Fibroblast of pulmonary artery (primary cell): ENCODE results near the gene STXBP5.
"Not testable (repeated sequence)": the region's sequence is repeated elsewhere in the genome, so short reads cannot be mapped to it uniquely, and the experiment has no call there.

Source experiments
- DNase-seq: peaks from one replicate; pipeline ENCODE4 v3.0.0-alpha.2; 2010; ENCODE audit warnings: low read depth
- H3K4me3 ChIP-seq: replicated peaks from 2 replicates; pipeline ENCODE4 v1.5.1; 2011; ENCODE audit warnings: low read depth, mild to moderate bottlenecking, control low read depth, low read length, moderate library complexity
- TF ChIP-seq, protein P1 (sequence below): IDR thresholded peaks from 2 replicates; pipeline ENCODE4 v1.5.1; 2011; ENCODE audit warnings: mild to moderate bottlenecking, control low read depth, low read length, inconsistent platforms; ENCODE audit errors: missing control alignments

The STXBP5 gene

DNA sequence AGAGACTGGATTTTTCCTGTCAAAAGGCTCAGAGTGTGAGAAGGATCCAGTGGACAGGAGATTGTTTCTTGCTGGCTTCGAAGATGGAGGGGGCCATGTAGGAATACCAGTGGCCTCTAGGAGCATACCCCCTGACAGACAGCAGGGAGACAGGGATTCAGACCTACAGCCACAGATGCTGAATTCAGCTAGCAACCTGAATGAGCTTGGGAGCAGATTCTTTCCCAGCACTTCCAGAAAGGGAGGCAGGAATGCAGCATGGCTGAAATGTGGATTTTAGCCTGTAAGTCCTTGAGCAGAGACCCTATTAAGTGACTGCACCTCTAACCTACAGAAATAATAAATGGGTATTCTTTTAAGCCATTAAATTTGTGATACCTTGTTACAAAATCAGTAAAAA, 44.6 kb downstream of the STXBP5 start:
- DNase-seq, result no peak
- TF ChIP-seq, protein P1, sequence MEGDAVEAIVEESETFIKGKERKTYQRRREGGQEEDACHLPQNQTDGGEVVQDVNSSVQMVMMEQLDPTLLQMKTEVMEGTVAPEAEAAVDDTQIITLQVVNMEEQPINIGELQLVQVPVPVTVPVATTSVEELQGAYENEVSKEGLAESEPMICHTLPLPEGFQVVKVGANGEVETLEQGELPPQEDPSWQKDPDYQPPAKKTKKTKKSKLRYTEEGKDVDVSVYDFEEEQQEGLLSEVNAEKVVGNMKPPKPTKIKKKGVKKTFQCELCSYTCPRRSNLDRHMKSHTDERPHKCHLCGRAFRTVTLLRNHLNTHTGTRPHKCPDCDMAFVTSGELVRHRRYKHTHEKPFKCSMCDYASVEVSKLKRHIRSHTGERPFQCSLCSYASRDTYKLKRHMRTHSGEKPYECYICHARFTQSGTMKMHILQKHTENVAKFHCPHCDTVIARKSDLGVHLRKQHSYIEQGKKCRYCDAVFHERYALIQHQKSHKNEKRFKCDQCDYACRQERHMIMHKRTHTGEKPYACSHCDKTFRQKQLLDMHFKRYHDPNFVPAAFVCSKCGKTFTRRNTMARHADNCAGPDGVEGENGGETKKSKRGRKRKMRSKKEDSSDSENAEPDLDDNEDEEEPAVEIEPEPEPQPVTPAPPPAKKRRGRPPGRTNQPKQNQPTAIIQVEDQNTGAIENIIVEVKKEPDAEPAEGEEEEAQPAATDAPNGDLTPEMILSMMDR, result no peak
- H3K4me3 ChIP-seq, result no peak overlapping the region

DNA sequence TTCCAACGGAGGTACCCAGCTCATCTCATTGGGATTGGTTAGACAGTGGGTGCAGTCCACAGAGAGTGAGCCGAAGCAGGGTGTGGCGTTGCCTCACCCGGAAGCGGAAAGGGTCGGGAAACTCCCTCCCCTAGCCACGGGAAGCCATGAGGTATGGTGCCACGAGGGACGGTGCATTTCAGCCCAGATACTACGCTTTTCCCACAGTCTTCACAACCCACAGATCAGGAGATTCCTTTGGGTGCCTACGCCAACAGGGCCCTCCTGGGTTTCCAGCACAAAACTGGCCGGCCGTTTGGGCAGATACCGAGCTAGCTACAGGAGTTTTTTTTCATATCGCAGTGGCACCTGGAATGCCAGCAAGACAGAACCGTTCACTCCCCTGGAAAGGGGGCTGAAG, 46.9 kb downstream of the STXBP5 start:
- no peak for DNase-seq
- H3K4me3 ChIP-seq, result no peak overlapping the region
- TF ChIP-seq, protein P1, result no peak

DNA sequence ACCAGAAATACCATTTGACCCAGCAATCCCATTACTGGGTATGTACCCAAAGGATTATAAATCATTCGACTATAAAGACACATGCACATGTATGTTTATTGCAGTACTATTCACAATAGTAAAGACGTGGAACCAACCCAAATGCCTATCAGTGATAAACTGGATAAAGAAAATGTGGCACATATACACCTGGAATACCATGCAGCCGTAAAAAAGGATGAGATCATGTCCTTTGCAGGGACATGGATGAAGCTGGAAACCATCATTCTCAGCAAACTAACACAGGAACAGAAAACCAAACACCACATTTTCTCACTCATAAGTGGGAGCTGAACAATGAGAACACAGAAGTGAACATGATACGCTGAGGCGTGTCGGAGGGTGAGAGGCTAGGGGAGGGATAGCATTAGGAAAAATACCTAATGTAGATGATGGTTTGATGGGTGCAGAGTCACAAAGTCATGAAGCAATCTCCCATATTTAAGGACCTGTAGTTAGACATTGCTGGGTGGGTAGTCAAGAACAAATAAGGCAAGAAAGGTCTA, 50.8 kb downstream of the STXBP5 start:
- not testable (repeated sequence) for DNase-seq, H3K4me3 ChIP-seq

DNA sequence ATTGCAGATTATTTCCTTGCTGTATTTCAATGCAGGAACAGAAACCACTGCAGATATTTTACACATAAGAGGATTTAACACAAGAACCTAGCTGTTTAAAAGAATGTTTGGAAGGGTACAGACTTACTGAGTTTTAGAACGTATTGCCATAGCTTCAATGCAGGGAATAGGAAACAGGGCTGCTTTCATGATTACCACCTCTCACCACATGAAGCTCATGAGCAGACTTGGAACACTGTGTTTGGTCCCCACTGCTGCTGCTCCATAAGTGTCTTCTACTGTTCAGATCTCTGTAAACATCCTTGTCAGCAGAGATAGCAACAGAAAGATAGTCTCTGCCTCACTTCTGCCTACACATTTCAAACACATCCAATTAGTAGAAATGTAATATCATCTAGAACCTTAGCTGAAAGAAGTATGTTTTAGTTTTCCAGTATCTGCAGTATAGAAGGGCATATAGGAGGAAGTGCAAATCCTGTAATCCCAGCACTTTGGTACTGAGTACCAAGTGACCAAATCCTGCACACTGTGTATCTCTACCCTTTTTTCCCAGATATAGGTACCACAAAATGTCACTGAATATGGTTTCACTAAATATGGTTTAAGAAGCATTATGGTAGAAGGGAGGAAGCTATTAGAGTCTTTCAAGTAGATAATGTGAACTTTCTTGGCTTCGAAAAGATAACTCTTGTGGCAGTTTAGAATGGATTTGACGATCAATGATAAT, 51.9 kb downstream of the STXBP5 start:
- no peak for DNase-seq
- H3K4me3 ChIP-seq, result no peak overlapping the region
- TF ChIP-seq, protein P1, result no peak

DNA sequence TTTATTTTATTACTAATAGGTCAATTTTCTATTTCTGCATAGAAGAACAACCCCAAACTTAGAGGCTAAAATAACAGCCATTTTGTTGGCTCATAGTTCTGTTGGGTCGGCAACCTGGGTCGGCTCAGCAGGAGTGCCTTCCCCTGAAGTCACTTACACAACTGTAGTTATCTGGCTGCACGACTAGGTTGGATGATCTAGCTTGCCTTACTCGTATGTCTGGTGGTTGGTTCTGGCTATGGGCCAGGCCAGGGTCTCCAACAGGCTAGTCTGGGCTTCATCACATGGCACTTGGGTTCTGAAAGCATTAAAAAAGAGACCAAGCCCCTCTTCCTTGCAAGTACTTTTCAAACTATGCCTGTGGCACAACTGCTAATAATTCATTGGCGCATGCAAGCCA, 53.5 kb downstream of the STXBP5 start:
- no peak overlapping the region for H3K4me3 ChIP-seq
- TF ChIP-seq, protein P1, result no peak
- no peak for DNase-seq

DNA sequence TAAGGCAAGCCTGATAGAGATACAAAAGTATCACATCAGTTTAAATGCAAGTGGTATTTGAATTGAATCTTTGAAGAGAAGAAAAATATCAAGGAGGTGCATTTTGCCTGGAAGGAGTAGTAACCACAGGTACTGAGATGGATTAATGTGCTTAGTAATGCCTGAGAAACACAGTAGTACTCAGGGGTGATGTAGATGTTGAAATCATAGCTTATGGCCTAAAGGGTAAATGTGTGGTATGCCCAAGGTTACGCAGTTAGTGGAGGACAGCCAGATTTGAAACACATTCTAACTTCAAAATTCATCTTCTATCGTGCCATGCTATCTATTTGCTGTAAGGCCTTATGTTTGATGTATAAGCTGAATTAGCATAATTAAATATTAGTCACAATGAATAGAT, 55.9 kb downstream of the STXBP5 start:
- TF ChIP-seq, protein P1, result no peak
- no peak for DNase-seq
- H3K4me3 ChIP-seq, result no peak overlapping the region

DNA sequence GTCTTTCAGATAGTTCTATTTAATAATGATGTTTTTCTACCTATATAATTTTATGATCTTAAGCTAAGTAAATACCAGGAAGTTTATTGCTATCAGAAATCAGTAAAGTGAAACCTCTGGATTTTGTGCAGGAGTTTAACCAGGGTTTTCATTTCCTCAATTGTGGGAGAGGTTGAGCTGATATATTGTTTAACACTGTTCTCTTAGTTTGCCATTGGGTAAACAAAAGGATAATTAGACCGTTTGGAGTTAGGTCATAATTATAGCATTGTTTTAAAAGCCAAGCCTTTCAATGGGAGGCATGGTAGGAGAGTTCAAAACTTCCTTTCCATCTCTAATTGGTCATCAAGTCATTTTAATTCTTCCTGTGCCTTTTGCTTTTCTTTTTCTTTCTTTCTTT, 58.7 kb downstream of the STXBP5 start:
- no peak overlapping the region for H3K4me3 ChIP-seq
- TF ChIP-seq, protein P1, result no peak
- no peak for DNase-seq
